ENCODE results near the gene CEBPA.

- TF ChIP-seq EZH2phosphoT487 (IDR thresholded peaks at IDR 0.05; ENCODE audit: borderline replicate concordance, low read depth, low read length), result no peak
- TF ChIP-seq, protein P1, sequence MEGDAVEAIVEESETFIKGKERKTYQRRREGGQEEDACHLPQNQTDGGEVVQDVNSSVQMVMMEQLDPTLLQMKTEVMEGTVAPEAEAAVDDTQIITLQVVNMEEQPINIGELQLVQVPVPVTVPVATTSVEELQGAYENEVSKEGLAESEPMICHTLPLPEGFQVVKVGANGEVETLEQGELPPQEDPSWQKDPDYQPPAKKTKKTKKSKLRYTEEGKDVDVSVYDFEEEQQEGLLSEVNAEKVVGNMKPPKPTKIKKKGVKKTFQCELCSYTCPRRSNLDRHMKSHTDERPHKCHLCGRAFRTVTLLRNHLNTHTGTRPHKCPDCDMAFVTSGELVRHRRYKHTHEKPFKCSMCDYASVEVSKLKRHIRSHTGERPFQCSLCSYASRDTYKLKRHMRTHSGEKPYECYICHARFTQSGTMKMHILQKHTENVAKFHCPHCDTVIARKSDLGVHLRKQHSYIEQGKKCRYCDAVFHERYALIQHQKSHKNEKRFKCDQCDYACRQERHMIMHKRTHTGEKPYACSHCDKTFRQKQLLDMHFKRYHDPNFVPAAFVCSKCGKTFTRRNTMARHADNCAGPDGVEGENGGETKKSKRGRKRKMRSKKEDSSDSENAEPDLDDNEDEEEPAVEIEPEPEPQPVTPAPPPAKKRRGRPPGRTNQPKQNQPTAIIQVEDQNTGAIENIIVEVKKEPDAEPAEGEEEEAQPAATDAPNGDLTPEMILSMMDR (conservative IDR thresholded peaks at IDR 0.05; ENCODE audit: low read length), result no peak
These were observed 40.7 kb downstream of the CEBPA start for GRCh38 chr19:33261511-33262189.

Measured in OCI-LY7 (cell line).